Activated T-cell treated with anti-CD3 and anti-CD28 coated beads, Interleukin-2, amount 50 U/mL, for 48 hours (primary cell): ENCODE data around the gene LACTB.

Experiments used
- DNase-seq, 2 experiments: peaks; one replicate each; pipeline ENCODE4 v3.0.0-alpha.2; 2020

LACTB gene

DNA sequence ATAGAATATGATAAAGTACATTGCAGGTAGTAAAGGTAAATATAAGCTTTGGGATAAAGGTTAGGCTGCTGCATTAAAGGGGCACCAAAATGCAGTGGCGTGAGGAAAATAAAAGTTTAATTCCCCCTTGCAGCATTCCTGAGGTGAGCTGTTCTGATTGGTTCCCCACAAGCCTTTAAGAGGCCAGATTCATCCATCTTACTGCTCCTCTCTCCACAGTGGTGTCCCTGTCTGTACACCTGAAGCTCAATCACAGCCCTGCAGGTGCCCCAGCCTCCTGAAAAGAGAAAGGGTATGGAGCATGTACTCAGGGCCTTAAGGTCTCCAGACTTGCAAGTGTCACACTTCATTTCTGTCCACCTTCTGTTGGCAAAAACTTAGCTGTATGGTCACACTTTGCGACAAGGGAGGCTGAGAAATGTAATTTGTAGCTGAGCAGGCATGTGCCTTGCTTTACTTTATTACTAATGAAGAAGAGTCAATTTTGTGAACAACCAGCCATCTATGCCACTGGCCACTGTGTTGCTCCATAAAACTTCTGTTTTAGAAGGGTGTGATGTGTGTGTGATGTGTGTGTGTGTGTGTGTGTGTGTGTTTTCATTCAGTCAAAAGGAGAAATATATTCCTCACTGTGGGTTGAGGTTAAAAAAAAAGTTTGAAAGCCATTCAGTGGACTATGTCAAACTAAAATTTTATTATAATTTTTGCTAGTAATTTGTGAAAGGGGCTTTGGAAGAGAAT lies 12.8 kb downstream of the LACTB start:
- DNase-seq, result no peak

DNA sequence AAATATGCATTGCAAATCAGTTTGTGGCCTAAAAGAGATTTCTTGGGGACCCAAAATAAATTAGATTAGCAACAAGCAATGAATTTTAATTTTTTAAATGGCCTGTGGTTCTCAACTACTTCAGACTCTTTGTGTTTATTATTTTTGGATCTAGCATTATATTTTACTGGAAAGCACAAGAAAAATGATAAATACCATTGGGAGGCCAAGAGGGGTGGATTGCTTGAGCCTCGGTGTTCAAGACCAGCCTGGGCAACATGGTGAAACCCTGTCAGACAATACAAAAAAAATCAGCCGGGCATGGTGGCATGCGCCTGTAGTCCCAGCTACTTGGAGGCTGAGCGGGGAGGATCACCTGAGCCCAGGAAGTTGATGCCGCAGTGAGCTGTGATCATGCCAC lies 13.6 kb downstream of the LACTB start:
- DNase-seq, result no peak

DNA sequence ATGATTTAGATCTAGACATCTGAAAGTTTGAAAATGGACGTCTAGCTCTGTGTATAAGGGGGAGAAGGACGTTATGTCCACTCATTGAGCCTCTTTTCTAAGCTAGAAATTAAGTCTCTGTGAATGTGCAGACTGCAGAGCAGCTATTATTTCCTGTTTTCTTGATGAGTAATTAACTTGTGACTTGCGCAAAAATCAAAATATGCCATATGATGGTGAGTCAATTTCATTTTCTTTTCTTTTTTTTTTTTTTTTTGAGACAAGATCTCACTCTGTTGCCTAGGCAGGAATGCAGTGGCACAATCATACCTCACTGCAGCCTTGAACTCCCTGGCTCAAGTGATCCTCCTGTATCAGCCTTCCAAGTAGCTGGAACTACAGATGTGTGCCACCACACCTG lies 14.1 kb downstream of the LACTB start:
- no peak for DNase-seq

DNA sequence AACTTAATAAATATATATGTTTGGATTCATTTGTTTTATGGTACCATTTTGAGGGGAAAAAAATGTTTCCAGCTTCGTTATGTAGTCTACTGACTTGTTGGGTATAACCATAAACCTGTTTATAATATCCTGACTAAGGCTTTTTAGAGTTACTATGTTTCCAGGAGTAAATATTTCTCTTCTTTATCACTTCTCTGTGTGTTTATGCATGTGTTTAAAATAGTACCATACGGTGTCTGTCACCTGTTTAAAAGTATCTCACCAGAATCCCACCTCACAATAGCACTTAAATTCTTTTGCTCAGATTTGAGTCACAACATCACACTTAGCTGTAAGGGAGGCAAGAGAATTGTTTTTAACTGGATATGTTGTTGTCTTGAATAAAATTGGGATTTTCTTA lies 15.1 kb downstream of the LACTB start:
- DNase-seq, result no peak

DNA sequence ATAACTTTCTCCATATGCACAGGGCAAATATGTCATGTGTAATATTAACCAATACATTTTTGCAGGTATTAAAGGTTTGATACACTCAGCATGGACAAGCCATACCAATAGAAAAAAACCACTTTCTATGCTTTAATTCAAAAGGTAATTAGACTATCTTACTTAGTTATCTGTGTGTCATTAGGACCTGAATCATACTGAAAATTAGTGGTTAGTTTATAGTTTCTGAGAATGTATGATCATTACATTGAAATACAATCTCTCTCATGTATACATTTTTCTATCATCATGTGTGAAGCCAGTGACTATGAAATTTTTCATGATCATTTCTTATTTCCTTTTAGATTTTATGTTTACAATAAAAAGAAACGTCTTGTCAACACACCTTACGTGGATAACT lies 19.3 kb downstream of the LACTB start:
- no peak for DNase-seq

DNA sequence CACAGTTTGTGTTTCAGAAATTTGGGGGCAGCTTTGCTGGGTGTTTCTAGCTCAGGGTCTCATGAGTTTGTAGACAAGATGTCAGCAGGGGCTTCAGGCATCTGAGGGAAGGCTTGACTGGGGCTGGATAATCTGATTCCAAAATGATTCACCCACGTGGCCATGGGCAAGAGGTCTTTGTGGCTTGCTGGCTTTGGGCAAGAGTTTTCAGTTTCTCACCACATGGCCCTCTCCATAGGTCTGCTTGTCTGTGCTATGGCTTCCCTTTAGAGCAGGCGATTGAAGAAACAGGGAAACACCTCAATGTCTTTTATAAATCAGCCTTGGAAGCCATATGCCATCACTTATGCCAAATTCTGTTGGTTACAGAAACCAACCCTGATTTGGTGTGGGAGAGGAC lies 23.8 kb downstream of the LACTB start:
- no peak for DNase-seq

DNA sequence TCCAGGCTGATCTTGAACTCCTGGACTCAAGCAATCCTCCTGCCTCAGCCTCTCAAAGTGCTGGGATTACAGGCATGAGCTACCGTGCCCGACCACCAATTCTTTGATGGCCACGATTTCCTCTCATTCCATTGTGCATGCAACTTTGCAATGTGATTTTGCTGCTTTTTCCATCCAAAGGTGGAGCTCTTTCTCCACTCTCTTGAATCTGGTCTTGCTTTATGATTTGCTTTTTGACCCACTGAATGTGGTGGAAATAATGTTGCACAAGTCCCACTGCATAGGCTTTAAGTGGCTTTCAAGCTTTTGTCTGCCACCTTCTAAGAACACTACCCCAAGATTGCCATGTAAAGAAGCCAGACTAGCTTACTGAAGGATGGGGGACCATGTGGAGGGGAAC lies 25.0 kb downstream of the LACTB start:
- no peak for DNase-seq

DNA sequence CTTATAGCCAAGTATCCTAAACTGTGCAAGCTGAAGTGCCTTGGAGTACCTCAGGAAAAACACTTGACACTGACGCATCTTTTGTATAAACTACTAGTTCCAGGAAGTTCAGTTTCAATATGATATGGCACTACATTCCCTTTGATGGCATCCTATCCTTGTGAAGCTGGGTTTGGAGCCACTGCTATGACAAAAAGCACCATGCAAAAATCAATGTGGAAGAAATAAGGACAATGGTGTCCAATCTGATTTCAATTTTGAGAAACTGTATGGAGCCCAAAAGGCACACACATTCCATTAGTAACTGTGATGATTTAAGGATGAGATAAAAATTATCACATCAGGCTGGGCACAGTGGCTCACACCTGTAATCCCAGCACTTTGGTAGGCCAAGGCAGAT lies 30.0 kb downstream of the LACTB start:
- no peak for DNase-seq

DNA sequence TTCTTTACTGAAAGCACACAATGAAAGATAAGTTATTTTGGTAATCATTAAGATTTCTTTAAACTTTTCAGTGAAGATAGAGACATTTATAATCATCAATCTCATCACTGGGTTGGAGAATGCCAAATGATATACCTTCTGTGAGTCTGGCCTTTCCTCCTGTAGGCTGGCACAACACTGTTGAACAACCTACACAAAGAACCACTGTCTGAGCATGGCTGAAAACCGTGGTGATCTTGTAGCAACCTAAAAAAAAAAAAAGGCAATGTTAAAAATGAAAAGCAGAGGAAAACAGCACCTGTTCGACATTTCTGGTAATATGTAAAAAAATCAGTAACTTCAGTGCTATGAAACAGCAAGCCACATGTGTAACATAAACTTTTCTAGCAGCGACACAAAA lies 33.8 kb downstream of the LACTB start:
- no peak for DNase-seq

DNA sequence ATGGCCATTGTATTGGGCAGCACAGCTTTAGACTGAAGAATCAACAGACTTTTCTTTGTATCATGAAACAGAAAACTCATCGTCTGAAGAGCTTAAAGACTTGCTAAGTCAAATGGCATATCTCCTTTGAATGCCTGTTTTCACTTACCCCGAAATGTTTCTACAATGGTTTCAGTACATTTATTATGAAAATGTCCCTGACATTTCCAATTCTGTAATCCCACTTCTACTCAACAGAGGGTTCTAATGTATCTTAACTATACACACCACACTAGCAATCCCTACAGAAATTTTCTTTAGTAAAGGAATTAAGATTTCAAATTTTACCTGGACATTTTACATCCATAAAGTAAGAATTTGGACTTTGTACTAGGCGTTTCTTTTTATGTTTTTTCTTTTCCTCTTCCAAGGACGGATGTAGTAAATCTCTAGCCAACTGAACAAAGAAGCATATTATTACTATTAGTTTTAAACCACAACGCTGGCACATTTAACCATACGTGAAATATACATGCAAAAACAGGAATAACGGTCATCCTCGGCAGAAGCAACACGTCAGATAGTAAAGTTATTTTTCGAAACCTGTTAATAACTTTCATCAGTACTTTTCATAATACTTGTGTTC lies 34.5 kb downstream of the LACTB start:
- DNase-seq, result no peak

DNA sequence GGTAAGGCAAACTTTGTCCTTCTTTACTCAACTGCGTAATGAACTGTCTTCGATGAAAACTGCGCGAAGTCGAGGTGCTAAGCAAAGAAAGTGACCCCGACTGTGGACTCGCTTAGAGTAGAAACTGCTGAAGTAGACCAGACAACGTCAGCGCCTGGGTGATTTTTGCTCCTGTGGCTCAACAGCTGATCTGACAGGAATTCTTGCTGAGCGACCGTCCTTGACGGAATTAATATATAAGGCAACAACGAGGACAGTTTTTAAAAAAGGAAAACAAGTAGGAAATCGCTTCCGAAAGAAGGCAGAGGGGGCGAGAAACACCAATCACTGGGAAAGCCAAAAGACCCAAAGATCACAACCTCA lies 35.1 kb downstream of the LACTB start:
- DNase-seq, result peak; percentile 37 to 44

DNA sequence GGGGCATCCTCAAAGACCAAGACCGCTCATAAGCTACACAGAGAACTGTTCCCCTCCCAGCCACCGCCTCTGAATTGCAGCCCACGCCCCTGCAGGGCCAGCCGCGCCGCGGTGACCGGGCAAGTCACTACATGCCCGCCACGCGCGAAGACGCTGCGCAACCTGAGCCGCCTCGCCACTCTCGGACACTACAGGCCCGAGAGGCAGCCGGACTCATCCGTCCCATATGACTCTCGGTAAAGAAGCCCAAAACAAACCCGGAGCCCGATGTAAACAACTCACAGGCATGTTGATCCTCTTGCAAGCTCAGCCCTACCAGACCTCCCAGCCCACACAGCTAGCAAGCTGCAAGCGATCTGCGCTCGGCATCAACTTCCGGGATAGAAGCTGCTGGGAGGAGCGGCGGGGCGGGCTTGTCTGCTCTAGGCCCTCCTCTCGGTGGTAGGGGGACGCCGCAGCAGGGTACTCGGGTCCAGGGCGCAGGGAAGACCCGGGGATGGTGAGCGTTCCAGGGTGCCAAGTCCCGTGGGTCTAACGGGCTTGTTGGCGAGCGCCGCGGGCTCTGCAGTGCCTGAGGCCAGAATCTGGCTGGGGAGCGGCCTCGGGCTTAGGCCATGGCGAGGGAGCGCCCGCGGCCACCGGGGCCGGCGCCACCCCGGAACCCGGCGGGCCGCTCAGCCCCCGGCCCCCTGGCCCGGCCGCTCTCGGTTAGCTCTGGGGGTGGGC lies 35.6 kb downstream of the LACTB start, which contains the start of gene RPS27L:
Gene RPS27L, minus strand, starts transcription at position 360 of the 726 bp plus-strand sequence. Its CDS starts 72 bp downstream, at position 288.
- DNase-seq, result peak; percentile 89 to 92

DNA sequence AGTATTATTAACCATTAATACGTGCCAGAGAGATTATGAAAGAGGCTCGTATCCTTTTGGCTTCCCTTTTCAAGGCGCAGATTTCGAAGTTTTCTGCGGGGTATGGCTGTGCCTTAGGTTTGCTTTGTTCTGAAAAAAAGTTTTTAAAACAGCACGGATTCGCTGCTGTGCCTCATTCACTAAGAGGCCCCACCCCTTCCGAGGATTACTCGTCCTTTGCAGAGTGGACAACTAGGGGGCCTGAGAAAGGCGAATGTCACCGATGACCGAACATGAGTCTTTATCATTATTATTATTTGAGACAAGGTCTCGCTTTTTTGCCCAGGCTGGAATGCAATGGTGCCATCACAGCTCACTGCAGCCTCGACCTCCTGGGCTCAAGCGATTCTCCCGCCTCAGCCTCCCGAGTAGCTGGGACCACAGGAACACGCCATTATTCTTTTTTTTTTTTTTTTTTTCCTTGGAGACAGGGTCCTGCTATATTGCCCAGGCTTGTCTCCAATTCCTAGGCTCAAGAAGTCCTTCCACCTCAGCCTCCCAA lies 36.3 kb downstream of the LACTB start:
- DNase-seq, result peak; percentile 46

DNA sequence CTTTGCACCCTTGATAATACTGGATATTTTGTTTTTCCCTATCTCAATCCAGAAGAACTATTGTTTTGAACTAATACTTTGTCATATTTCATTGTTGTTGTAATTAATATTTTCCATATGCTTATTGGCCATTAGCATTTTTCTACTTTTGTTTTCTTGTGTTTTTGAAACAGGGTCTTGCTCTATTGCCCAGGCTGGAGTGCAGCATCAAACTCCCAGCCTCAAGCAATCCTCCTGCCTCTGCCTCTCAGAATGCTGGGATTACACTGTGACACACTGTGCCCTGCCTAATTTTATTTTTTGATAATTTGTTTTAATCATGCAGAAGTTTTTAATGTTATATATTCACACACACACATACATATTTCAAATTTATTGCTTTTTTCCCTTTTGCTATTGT lies 39.0 kb downstream of the LACTB start:
- no peak for DNase-seq

DNA sequence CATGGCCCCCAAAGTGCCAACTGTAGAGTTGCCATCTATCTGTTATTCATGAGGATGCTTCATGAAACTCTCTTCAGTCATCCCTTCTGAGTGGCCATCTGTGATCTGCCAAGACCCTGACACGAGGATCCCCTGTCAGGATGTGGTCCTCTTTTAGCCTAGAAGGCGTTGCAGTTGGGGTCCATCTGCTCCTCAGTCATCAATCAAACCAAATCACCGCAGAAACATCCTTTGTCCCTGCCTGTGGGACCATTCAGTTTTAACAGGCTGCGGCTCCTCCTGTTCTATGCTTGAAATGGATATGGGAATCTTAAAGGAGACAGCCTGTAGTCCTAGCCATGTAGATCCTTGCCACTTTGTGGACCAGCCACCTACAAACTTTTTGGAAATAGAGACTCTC lies 41.6 kb downstream of the LACTB start:
- no peak for DNase-seq

DNA sequence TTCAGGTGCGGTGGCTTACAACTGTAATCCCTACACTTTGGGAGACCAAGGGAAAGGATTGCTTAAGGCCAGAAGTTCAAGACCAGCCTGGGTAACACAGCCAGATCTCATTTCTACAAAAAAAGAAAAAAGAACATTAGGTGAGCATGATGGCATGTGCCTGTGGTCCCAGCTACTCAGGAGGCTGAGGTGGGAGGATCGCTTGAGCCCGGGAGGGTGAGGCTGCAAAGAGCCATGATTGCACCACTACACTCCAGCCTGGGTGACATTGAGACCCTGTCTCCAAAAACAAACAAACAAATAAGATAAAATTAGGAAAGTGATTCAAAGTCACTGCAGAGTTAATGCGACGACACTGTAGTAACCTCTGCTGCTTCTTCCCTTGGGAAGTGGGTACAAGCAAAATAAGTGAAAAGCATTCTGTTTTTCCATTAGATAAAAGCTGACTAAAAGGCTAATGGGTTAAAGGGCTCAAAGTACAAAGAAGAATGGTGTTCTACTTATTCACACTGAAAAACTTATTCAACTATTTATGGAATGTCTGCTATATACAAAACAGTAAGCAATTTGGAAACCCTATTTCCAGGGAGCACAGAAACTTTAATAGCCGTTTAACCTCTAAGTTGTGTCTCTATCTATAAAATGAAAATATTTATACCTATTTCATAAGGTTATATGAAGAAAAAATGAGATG lies 43.7 kb downstream of the LACTB start:
- no peak for DNase-seq

DNA sequence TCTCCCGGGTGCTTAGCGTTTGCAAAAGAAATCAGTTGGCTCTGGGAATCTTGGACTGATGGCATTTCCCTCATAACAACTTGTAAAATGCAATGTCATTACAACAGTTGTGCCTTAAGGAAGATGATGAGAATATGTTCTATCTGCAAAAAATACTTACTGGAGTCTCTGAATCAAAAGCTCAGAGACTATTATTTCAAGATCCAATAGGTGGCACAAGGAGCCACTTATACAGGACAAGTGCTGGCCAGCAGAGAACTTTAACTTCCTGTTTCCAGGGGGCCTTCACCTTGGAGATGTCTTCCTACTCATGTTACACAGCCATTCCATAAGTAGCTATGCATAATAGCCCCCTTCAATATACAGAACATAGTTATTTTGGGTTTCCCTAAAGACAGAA lies 44.6 kb downstream of the LACTB start:
- DNase-seq, result no peak

DNA sequence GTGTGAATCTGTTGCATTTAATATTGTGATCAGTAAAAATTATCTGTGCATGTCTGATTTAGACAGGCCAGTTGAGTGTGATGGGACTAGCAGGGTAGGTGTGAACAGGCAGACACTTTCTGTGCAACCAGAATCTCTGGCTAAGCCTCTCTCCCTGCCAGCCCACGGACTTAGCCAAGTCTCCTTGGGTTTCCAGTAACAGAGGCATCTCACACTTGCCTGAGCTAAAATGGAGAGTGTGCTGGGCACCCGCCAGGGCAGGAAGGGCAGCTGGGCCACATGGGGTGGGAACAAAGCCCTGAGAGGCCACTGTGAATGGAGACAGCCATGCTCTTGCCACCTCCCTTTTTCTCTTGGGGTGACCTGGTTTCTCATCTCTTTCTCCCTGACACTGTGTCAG lies 48.1 kb downstream of the LACTB start:
- DNase-seq, result no peak

DNA sequence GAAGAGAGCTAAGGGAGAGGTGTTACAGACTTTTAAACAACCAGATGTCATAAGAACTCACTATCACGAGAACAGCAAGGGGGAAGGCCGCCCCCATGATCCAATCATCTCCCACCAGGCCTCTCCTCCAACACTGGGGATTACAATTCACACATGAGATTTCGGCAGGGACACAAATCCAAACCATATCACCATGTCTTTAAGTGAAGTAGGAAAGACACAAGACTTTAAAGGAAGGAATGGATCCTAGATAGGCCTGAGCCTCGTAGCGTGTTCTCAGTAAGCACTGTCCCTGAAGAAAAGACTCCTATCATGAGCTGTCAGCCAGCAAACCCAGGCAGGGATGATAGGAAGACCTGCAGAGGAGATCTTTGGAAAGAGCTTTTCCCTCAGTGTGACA lies 50.7 kb downstream of the LACTB start:
- DNase-seq, result no peak

DNA sequence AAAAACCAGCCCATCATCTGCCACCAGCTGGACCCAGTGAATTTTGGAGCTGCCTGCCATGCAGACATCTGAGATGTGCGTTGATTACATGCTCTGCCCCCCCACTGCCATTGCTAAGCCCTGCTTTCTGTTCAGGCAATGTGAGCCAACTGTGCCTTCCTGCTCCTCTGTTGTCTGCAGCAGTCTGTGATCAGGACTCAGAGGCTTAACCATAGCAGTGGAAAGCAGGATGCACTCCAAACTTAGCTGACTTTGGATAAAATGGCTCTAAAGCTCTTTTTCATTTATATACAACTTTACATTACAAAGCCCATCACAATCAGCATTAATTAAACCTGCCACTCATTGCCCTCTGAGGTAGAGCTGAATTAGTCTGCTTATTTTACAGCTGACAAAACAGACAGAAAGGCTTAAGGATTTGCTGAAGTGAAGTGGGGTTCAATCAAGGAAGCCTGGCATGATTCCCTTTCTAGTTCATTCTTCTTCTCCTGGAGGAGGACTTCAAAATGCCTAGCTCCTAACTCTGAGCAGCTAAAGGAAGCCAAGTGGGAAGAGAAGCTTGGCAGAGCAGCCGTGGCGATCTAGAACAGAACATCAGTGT lies 51.3 kb downstream of the LACTB start:
- no peak for DNase-seq

DNA sequence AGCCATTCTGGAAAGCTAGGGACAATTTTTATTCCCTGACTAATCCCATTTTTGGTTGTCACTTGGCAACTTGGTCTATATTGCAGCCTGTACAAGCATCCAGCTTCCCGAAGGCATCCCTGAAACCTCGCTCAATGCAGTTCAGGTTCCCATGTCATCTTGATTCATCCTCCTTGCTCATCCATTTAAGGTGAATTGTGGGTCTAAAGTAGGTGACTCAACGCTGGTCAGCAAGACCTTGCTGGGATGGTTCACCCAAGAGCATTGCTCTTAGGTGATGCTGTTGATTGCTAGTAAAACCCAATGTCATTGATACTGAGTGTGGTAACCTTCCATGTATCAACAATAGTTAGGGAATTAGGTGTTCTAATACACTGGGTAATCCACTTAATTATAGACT lies 54.6 kb downstream of the LACTB start:
- no peak for DNase-seq

DNA sequence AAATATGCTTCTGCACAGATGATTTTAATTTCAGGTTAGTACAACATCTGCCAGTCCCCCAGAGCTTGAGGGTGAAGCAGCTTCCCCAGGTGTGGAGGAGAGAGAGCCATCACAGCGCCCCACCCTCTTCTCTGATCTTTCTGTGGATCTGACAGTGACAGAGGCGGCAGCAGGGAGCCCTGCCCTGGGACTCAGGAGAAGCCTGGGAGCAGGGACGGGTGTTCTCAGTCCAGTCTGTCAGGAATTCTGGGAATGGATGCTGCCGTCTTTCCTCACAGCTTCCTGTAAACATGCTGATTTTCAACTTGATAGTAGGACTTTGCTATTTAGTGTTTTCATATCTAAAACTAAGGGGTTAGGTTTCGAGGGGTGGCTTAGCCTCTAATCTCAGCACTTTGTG lies 56.4 kb downstream of the LACTB start:
- no peak for DNase-seq

DNA sequence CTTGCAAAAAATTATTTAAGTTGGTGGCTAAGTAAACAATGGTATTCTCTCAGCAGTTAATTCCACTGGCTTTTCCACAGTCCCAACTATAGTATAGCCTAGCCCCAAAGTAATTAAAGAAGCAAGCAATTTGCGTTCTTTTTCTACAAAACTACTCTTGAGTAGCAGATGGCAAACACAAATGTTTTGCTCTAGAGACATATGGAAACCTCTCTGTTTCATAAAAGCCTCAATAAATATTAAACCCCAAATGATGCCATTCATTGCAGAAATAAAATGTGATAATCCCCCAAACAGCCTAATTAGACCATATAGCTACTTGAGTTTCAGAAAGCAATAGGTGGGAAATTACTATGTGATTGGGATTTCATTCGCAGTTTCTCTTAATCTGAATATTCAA lies 59.1 kb downstream of the LACTB start:
- no peak for DNase-seq
